C4-2B (cell line): Measurements from ENCODE around the gene KRT34.

ENCODE experiments used
- H3K27ac ChIP-seq: fragments of 450-650 bp; 2 replicates; pipeline ENCODE4 v1.5.1; 2017
- CTCF ChIP-seq: fragments of 450-650 bp; conservative IDR thresholded peaks from 2 replicates; pipeline ENCODE4 v1.5.1; 2017; ENCODE audit warnings: mild to moderate bottlenecking
- ZFX ChIP-seq: fragments of 450-650 bp; IDR thresholded peaks from 2 replicates; pipeline ENCODE4 v1.6.1; 2017

KRT34 gene

GRCh38 chr17:41418116-41418860, 36.2 kb upstream of the KRT34 start:
- H3K27ac ChIP-seq: no peak overlapping the region
- TF ChIP-seq ZFX: no peak
- no peak for TF ChIP-seq CTCF

GRCh38 chr17:41417576-41418015, 35.5 kb upstream of the KRT34 start:
- no peak overlapping the region for H3K27ac ChIP-seq
- peak; percentile 88 for TF ChIP-seq CTCF
- TF ChIP-seq ZFX: no peak

GRCh38 chr17:41417127-41417526, 35.0 kb upstream of the KRT34 start:
- no peak overlapping the region for H3K27ac ChIP-seq
- no peak for TF ChIP-seq CTCF

- no peak overlapping the region for H3K27ac ChIP-seq
- TF ChIP-seq CTCF: no peak
Observed at GRCh38 chr17:41416479-41416878, 34.4 kb upstream of the KRT34 start.

- TF ChIP-seq CTCF (no peak), ZFX (no peak)
- H3K27ac ChIP-seq: no peak overlapping the region
Observed at GRCh38 chr17:41415833-41416335, 33.8 kb upstream of the KRT34 start.

GRCh38 chr17:41415411-41415810, 33.3 kb upstream of the KRT34 start:
- TF ChIP-seq ZFX: no peak
- TF ChIP-seq CTCF: no peak
- H3K27ac ChIP-seq: no peak overlapping the region

- no peak overlapping the region for H3K27ac ChIP-seq
- TF ChIP-seq ZFX (no peak), CTCF (no peak)
Observed at GRCh38 chr17:41413982-41414381, 31.9 kb upstream of the KRT34 start.
